ENCODE results near the gene GPRC5D. TPM values are rescaled to one million over a fixed set of nuclear protein-coding genes. Genes with fewer than 3 reads are reported as not detected.

GPRC5D gene
- polyA plus RNA-seq, 1 of the 3 experiments (the other 2 are of a cell fraction) = not detected

- CTCF ChIA-PET = interaction anchor here (1.1 to 2.1 kb wide), 2 partner anchors 11 to 210 kb away, joined by 3 to 10 read pairs; no protein-coding TSS in a partner anchor
- no peaks in the 10 kb centered on the region for H3K27me3 ChIP-seq (ENCODE audit: insufficient read depth)
- no peaks in the 10 kb centered on the region for H4K20me1 ChIP-seq (ENCODE audit: insufficient read depth)
- no peaks in the 10 kb centered on the region for H3K9me2 ChIP-seq
- WGBS (ENCODE audit: low lambda C conversion rate) = 89% methylated on average over 11 of the region's 16 CpGs
- H3K4me2 ChIP-seq = peak overlapping the region; percentile 95
- H3K9me3 ChIP-seq = no peaks in the 10 kb centered on the region
- peaks cover 5 to 14% of the 10 kb centered on the region in 2 experiments; a peak in 3 of 4 replicates for H3K4me1 ChIP-seq (ENCODE audit: control insufficient read depth in 1 of 2, insufficient read depth in 2 of 2, low read depth in 1 of 2, low read length in 1 of 2)
- peaks cover 5% of the 10 kb centered on the region for H3F3A ChIP-seq (replicated peaks; ENCODE audit: insufficient read depth)
- peak overlapping the region; percentile 60; the same call in 1 of the 2 replicates for H2AFZ ChIP-seq (ENCODE audit: low read depth)
- peak overlapping the region; percentile 70 to 76 for H3K4me3 ChIP-seq (ENCODE audit: low read depth in 2 of 2, low read length in 1 of 2)
- no peaks in the 10 kb centered on the region for H3K36me3 ChIP-seq (replicated peaks in 1 of 2; ENCODE audit: control insufficient read depth in 1 of 2, insufficient read depth in 2 of 2, low read length in 1 of 2)
- no peak for TF ChIP-seq SIN3A (IDR thresholded peaks at IDR 0.05; ENCODE audit: borderline replicate concordance, low read depth, low read length)
- TF ChIP-seq FOXM1 (IDR thresholded peaks at IDR 0.05; ENCODE audit: low read depth) = no peak
- TF ChIP-seq ZBTB33 (IDR thresholded peaks at IDR 0.05; ENCODE audit: borderline replicate concordance, low read depth) = no peak
- no peak for TF ChIP-seq CHD2 (IDR thresholded peaks at IDR 0.05; ENCODE audit: low read length, partially characterized antibody)
- no peak for TF ChIP-seq JUND (IDR thresholded peaks at IDR 0.05)
- TF ChIP-seq GATA2 (CRISPR knock-in tag; IDR thresholded peaks at IDR 0.05) = no peak
- TF ChIP-seq RCOR1 (IDR thresholded peaks at IDR 0.05; ENCODE audit: low read length) = no peak
- no peak for TF ChIP-seq POLR2AphosphoS5 (IDR thresholded peaks at IDR 0.05; ENCODE audit: low read depth, low read length)
- TF ChIP-seq REST (IDR thresholded peaks at IDR 0.05; ENCODE audit: low read depth, low read length) = no peak
- no peak for TF ChIP-seq TAF1 (IDR thresholded peaks at IDR 0.05; ENCODE audit: borderline replicate concordance, low read depth, low read length)
- TF ChIP-seq NFIC (IDR thresholded peaks at IDR 0.05; ENCODE audit: borderline replicate concordance) = no peak
- no peak for TF ChIP-seq GABPA (IDR thresholded peaks at IDR 0.05; ENCODE audit: low read depth)
- no peak for TF ChIP-seq ELF1 (IDR thresholded peaks at IDR 0.05)
- TF ChIP-seq RAD21 (IDR thresholded peaks at IDR 0.05; ENCODE audit: low read length) = no peak
- TF ChIP-seq IRF3 (IDR thresholded peaks at IDR 0.05; ENCODE audit: low read depth, low read length) = no peak
- TF ChIP-seq YY1 (IDR thresholded peaks at IDR 0.05; ENCODE audit: low read depth) = no peak
- H3K9ac ChIP-seq = peak overlapping the region; percentile 87; the same call in 1 of the 2 replicates
- H3K79me2 ChIP-seq (ENCODE audit: insufficient read depth) = peaks cover 25% of the 10 kb centered on the region
- DNase-seq = no peak
- POLR2A ChIA-PET = interaction anchor here (1.0 kb wide), 1 partner anchor 210 kb away, joined by 3 read pairs; no protein-coding TSS in a partner anchor
- peak overlapping the region in 1 of 2 experiments; percentile 87; a peak in 2 of 4 replicates for H3K27ac ChIP-seq (ENCODE audit: low read depth in 2 of 2, low read length in 1 of 2)
These were observed 49.7 kb upstream of the GPRC5D start for GRCh38 chr12:13001775-13002040.

All from SK-N-SH (cell line).